ENCODE data around the gene PIEZO2. TPM values are rescaled to one million over a fixed set of nuclear protein-coding genes. Genes with fewer than 3 reads are reported as not detected.
"Not testable (repeated sequence)": the region's sequence is repeated elsewhere in the genome, so short reads cannot be mapped to it uniquely, and the experiment has no call there.

The PIEZO2 gene
- total and polyA plus RNA-seq, 7 donors = 1.4 to 35.2 (median 25.1) TPM; not detected in 1

GRCh38 chr18:10850216-10850615 lies 299.2 kb downstream of the PIEZO2 start:
- Histone ChIP-seq H3K27me3 (no peaks in the 10 kb centered on the region), H3K9me3 (no peaks in the 10 kb centered on the region), H3K27ac (no peak overlapping the region), H3K4me1 (peaks cover 0 to 6% (median 0%) of the 10 kb centered on the region in 4 donors), H3K36me3 (no peaks in the 10 kb centered on the region), H3K4me3 (no peak overlapping the region)
- intact Hi-C loops (cut with DNase I) = loop anchor here (5.0 kb wide), 2 partner anchors 192 to 702 kb away; no protein-coding TSS in a partner anchor
- TF ChIP-seq EP300 (IDR thresholded peaks at IDR 0.05) = no peak
- no peak for TF ChIP-seq POLR2A (IDR thresholded peaks at IDR 0.05)
- TF ChIP-seq POLR2AphosphoS5 (IDR thresholded peaks at IDR 0.05) = no peak
- TF ChIP-seq CTCF (IDR thresholded peaks at IDR 0.05) = no peak
- no peak for DNase-seq
- 79 to 84% methylated on average over 7 of the region's 7 CpGs for WGBS, 2 donors

GRCh38 chr18:10847907-10848306 lies 301.5 kb downstream of the PIEZO2 start:
- intact Hi-C loops (cut with DNase I) = no loop called here

GRCh38 chr18:10847408-10847790 lies 302.0 kb downstream of the PIEZO2 start:
- Histone ChIP-seq H3K4me3 (no peak overlapping the region), H3K27me3 (no peaks in the 10 kb centered on the region), H3K27ac (no peak overlapping the region), H3K36me3 (no peaks in the 10 kb centered on the region), H3K4me1 (peaks cover 0 to 6% (median 0%) of the 10 kb centered on the region in 4 donors), H3K9me3 (no peaks in the 10 kb centered on the region)
- DNase-seq = no peak
- WGBS, 2 donors = 80 to 81% methylated on average over 8 of the region's 8 CpGs
- TF ChIP-seq CTCF (IDR thresholded peaks at IDR 0.05) = no peak
- no peak for TF ChIP-seq POLR2AphosphoS5 (IDR thresholded peaks at IDR 0.05)
- no peak for TF ChIP-seq POLR2A (IDR thresholded peaks at IDR 0.05)
- TF ChIP-seq EP300 (IDR thresholded peaks at IDR 0.05) = no peak
- intact Hi-C loops (cut with DNase I) = no loop called here

More at GRCh38 chr18:10847907-10848306, 301.5 kb downstream of the PIEZO2 start:
- TF ChIP-seq CTCF (IDR thresholded peaks at IDR 0.05) (no peak), EP300 (IDR thresholded peaks at IDR 0.05) (no peak), POLR2A (IDR thresholded peaks at IDR 0.05) (no peak), POLR2AphosphoS5 (IDR thresholded peaks at IDR 0.05) (no peak)
- Histone ChIP-seq H3K4me3 (no peak overlapping the region), H3K27ac (no peak overlapping the region), H3K9me3 (no peaks in the 10 kb centered on the region), H3K4me1 (peaks cover 0 to 6% (median 0%) of the 10 kb centered on the region in 4 donors), H3K27me3 (no peaks in the 10 kb centered on the region), H3K36me3 (no peaks in the 10 kb centered on the region)
- 82% methylated on average over 6 of the region's 6 CpGs for WGBS, 2 donors
- DNase-seq = no peak

GRCh38 chr18:10846657-10847407 lies 302.5 kb downstream of the PIEZO2 start:
- no peaks in the 10 kb centered on the region for H3K27me3 ChIP-seq
- no peak overlapping the region for H3K4me3 ChIP-seq
- no peaks in the 10 kb centered on the region for H3K36me3 ChIP-seq
- H3K9me3 ChIP-seq = no peaks in the 10 kb centered on the region
- intact Hi-C loops (cut with DNase I) = no loop called here
- TF ChIP-seq POLR2AphosphoS5 (IDR thresholded peaks at IDR 0.05) (no peak), EP300 (IDR thresholded peaks at IDR 0.05) (no peak), POLR2A (IDR thresholded peaks at IDR 0.05) (no peak), CTCF (IDR thresholded peaks at IDR 0.05) (no peak)
- DNase-seq = no peak
- peaks cover 0 to under 1% (median 0%) of the 10 kb centered on the region in 4 donors for H3K4me1 ChIP-seq
- no peak overlapping the region for H3K27ac ChIP-seq
- 64 to 89% methylated on average over 6 of the region's 6 CpGs for WGBS, 2 donors

- DNase-seq; H3K4me1 ChIP-seq; H3K36me3 ChIP-seq; intact Hi-C loops (cut with DNase I); H3K27me3 ChIP-seq; H3K9me3 ChIP-seq; H3K4me3 ChIP-seq; H3K27ac ChIP-seq: not testable (repeated sequence)
- WGBS, 2 donors = 68 to 85% methylated on average over 2 of the region's 2 CpGs
Measured at GRCh38 chr18:10846035-10846434, 303.3 kb downstream of the PIEZO2 start.
